CD4-positive, alpha-beta memory T cell (primary cell): Measurements from ENCODE around the gene WDR93. TPM values are rescaled to one million over a fixed set of nuclear protein-coding genes. Genes with fewer than 3 reads are reported as not detected.

Experiments used
- CTCF ChIA-PET: fragments of 350-600 bp; sonication (Branson Sonifier 250); formaldehyde crosslinking; loops from one replicate; lab custom pipeline; 2021; ENCODE audit warnings: inconsistent platforms; ENCODE audit not compliant: partially characterized antibody; lab: Charles Lee
- POLR2A ChIA-PET: fragments of 350-600 bp; sonication (Branson Sonifier 250); formaldehyde crosslinking; loops from one replicate; lab custom pipeline; 2021; ENCODE audit not compliant: partially characterized antibody; lab: Charles Lee
- DNase-seq, 5 donors: peaks; one replicate each; pipeline versions ENCODE4 v3.0.0 to v3.0.0-alpha.2; 2020 to 2022; ENCODE audit warnings: mixed read lengths in 1 of 5
- H3K27ac ChIP-seq: one replicate; pipeline ENCODE4 v1.7.0; 2013; ENCODE audit warnings: low read depth, low read length
- H3K27me3 ChIP-seq: 2 replicates; pipeline ENCODE4 v1.7.0; 2013; ENCODE audit warnings: mild to moderate bottlenecking, low read length, moderate library complexity; ENCODE audit not compliant: insufficient read depth
- H3K36me3 ChIP-seq: 2 replicates; pipeline ENCODE4 v1.7.0; 2013; ENCODE audit warnings: mild to moderate bottlenecking, low read length, moderate library complexity; ENCODE audit not compliant: insufficient read depth
- H3K4me1 ChIP-seq: 2 replicates; pipeline ENCODE4 v1.7.0; 2013; ENCODE audit warnings: mild to moderate bottlenecking, low read length, moderate library complexity; ENCODE audit not compliant: insufficient read depth
- H3K4me3 ChIP-seq, 2 donors: one replicate each; pipeline ENCODE4 v1.7.0; 2013; ENCODE audit warnings: low read length in 2 of 2, mild to moderate bottlenecking in 1 of 2
- H3K9me3 ChIP-seq, 2 donors: one replicate each; pipeline ENCODE4 v1.7.0; 2013; ENCODE audit warnings: low read length in 2 of 2, control low read depth in 1 of 2; ENCODE audit not compliant: control insufficient read depth in 1 of 2
- H3K27ac Mint-ChIP-seq, 7 donors: one replicate each; pipeline ENCODE4 v1.8.0; 2020 to 2021; ENCODE audit warnings: mixed read lengths in 7 of 7, mild to moderate bottlenecking in 6 of 7, inconsistent platforms in 3 of 7, moderate library complexity in 3 of 7
- H3K27me3 Mint-ChIP-seq, 2 donors: one replicate each; pipeline ENCODE4 v1.8.0; 2020 to 2021; ENCODE audit warnings: mixed read lengths in 2 of 2
- H3K36me3 Mint-ChIP-seq, 2 donors: one replicate each; pipeline ENCODE4 v1.8.0; 2020 to 2021; ENCODE audit warnings: mixed read lengths in 2 of 2, inconsistent platforms in 1 of 2, mild to moderate bottlenecking in 1 of 2
- H3K4me1 Mint-ChIP-seq, 4 donors: one replicate each; pipeline ENCODE4 v1.8.0; 2020 to 2021; ENCODE audit warnings: mixed read lengths in 4 of 4, mild to moderate bottlenecking in 1 of 4
- H3K4me3 Mint-ChIP-seq, 8 donors: one replicate each; pipeline ENCODE4 v1.8.0; 2020 to 2021; ENCODE audit warnings: mixed read lengths in 8 of 8, mild to moderate bottlenecking in 7 of 8, moderate library complexity in 6 of 8, inconsistent platforms in 3 of 8
- H3K9me3 Mint-ChIP-seq, 8 donors: one replicate each; pipeline ENCODE4 v1.8.0; 2020 to 2021; ENCODE audit warnings: mixed read lengths in 8 of 8, mild to moderate bottlenecking in 5 of 8, inconsistent platforms in 3 of 8, moderate library complexity in 1 of 8
- intact Hi-C: fragments of 100-400 bp; cut with micrococcal nuclease; formaldehyde crosslinking; loops from one replicate; pipeline ENCODE4 v1.15.1; 2023
- polyA plus RNA-seq, 2 donors: library from polyadenylated mRNA; unstranded; fragments of 300-500 nt; fragmentation: Illumina TruSeq; gene quantifications; one replicate each; pipeline ENCODE4 v1.2.3, GENCODE V29; 2021
- total RNA-seq, 2 experiments: library from RNA; stranded (reverse); gene quantifications; one replicate each; pipeline ENCODE4 v1.2.3, GENCODE V29; 2021

WDR93 gene
- total and polyA plus RNA-seq, 4 experiments from 2014 or later: not detected

DNA sequence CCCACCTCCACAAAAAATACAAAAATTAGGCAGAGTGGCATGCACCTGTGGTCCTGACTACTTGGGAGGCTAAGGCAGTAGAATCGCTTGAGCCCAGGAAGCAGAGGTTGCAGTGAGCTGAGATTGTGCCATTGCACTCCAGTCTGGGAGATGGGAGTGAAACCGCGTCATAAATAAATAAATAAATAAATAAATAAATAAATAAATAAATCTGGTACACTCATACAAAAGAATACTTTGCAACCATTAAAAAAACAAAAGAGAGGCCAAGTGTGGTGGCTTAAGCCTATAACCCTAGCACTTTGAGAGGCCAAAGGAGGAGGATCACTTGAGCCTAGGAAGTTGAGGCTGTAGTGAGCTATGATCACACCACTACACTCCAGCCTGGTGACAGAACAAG, 32.4 kb downstream of the WDR93 start:
- Histone ChIP-seq H3K36me3 (no peaks in the 10 kb centered on the region), H3K27me3 (no peaks in the 10 kb centered on the region), H3K9me3 (no peaks in the 10 kb centered on the region), H3K4me3 (no peak overlapping the region), H3K4me1 (no peaks in the 10 kb centered on the region), H3K27ac (no peak overlapping the region)
- no peak for DNase-seq
- Mint-ChIP-seq H3K9me3 (peaks cover 0 to 6% (median 4%) of the 10 kb centered on the region in 8 donors), H3K36me3 (peaks cover 0 to 4% of the 10 kb centered on the region in 2 donors), H3K4me3 (no peak overlapping the region), H3K27ac (no peak overlapping the region), H3K4me1 (no peaks in the 10 kb centered on the region), H3K27me3 (peaks cover 10 to 11% of the 10 kb centered on the region in 2 donors)
- POLR2A ChIA-PET: no interaction called here
- intact Hi-C loops: no loop called here
- CTCF ChIA-PET: no interaction called here

DNA sequence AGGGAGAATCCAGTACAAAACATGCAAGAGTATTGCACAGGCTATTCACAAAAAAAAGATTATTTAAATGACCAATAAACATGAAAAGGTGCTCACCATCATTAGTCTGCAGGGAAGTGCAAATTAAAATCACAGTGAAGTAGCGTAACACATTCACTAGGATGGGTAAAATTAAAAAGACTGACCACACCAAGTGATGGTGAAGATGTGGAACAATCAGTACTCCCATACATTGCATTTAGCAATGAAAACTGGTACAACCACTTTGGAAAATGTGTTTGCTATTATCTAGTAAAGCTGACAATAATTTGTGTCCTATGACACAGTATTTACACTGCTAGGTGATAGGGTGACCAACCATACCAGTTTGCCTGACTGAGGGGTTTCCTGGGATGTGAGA, 34.0 kb downstream of the WDR93 start:
- Mint-ChIP-seq H3K4me3 (no peak overlapping the region), H3K27me3 (peaks cover 8 to 11% of the 10 kb centered on the region in 2 donors)

DNA sequence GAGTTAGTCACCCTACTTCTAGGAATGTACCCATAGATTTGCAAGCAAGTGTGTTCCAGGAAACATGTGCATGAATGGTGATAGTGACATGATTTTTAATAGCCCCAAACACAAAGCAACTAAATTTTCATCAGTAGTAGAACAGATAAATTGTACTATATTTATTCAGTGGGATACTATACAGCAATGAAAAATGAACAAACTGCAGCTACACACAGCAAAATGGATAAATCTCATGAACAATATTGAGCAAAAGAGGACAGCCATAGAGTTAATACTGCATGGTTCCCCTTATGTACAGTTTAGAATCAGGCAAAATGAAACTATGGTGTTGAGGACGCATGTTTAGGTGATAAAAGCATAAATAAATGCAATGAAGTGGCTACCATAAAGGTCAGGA, 34.5 kb downstream of the WDR93 start:
- Histone ChIP-seq H3K27ac (no peak overlapping the region), H3K36me3 (no peaks in the 10 kb centered on the region), H3K9me3 (no peaks in the 10 kb centered on the region), H3K4me1 (no peaks in the 10 kb centered on the region), H3K4me3 (no peak overlapping the region), H3K27me3 (no peaks in the 10 kb centered on the region)
- intact Hi-C loops: no loop called here
- no peak for DNase-seq
- H3K27me3 Mint-ChIP-seq: peaks cover 8 to 11% of the 10 kb centered on the region in 2 donors
- no peaks in the 10 kb centered on the region for H3K4me1 Mint-ChIP-seq
- peaks cover 0 to 6% (median 4%) of the 10 kb centered on the region in 8 donors for H3K9me3 Mint-ChIP-seq
- H3K36me3 Mint-ChIP-seq: peaks cover 0 to 4% of the 10 kb centered on the region in 2 donors
- POLR2A ChIA-PET: no interaction called here
- CTCF ChIA-PET: no interaction called here
- no peak overlapping the region for H3K4me3 Mint-ChIP-seq
- H3K27ac Mint-ChIP-seq: no peak overlapping the region

More for the DNA sequence above, 34.0 kb downstream of the WDR93 start:
- no peaks in the 10 kb centered on the region for H3K36me3 ChIP-seq
- peaks cover 0 to 6% (median 4%) of the 10 kb centered on the region in 8 donors for H3K9me3 Mint-ChIP-seq
- H3K27me3 ChIP-seq: no peaks in the 10 kb centered on the region
- no peaks in the 10 kb centered on the region for H3K4me1 ChIP-seq
- DNase-seq: no peak
- H3K27ac Mint-ChIP-seq: no peak overlapping the region
- no peaks in the 10 kb centered on the region for H3K4me1 Mint-ChIP-seq
- ChIA-PET CTCF (no interaction called here), POLR2A (no interaction called here)
- peaks cover 0 to 4% of the 10 kb centered on the region in 2 donors for H3K36me3 Mint-ChIP-seq
- no peak overlapping the region for H3K4me3 ChIP-seq
- H3K9me3 ChIP-seq: no peaks in the 10 kb centered on the region
- no peak overlapping the region for H3K27ac ChIP-seq
- intact Hi-C loops: no loop called here

DNA sequence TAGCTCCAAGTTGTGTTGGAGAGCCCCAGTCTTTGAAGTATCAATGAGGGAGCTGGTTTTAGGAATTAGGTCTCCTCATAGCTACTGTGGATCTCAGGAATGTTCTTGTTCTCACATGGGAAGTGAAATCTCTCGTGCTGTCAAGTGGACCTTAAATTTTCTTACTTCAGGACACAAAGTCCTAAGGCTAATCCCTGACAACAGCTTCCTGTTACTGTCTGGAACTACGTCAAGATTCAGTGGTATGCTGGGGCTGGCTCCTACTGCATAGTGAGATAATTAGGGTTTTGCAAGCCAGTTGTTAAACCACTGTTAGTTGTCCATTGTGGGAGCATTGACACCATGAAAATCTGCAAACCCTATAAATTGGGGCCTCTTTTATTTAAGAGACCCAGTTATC, 37.6 kb downstream of the WDR93 start:
- H3K4me3 Mint-ChIP-seq: no peak overlapping the region
- POLR2A ChIA-PET: no interaction called here
- H3K4me1 Mint-ChIP-seq: no peaks in the 10 kb centered on the region
- Histone ChIP-seq H3K27ac (no peak overlapping the region), H3K27me3 (no peaks in the 10 kb centered on the region), H3K9me3 (no peaks in the 10 kb centered on the region), H3K4me3 (no peak overlapping the region), H3K4me1 (no peaks in the 10 kb centered on the region), H3K36me3 (no peaks in the 10 kb centered on the region)
- no peak overlapping the region for H3K27ac Mint-ChIP-seq
- CTCF ChIA-PET: interaction anchor here (1.0 kb wide), 1 partner anchor 12 kb away, joined by 5 read pairs; no protein-coding TSS in a partner anchor
- peaks cover 8% of the 10 kb centered on the region in 2 donors for H3K27me3 Mint-ChIP-seq
- peaks cover 0 to 4% of the 10 kb centered on the region in 2 donors for H3K36me3 Mint-ChIP-seq
- H3K9me3 Mint-ChIP-seq: peaks cover 0 to 6% (median 4%) of the 10 kb centered on the region in 8 donors
- DNase-seq: no peak
- intact Hi-C loops: no loop called here

DNA sequence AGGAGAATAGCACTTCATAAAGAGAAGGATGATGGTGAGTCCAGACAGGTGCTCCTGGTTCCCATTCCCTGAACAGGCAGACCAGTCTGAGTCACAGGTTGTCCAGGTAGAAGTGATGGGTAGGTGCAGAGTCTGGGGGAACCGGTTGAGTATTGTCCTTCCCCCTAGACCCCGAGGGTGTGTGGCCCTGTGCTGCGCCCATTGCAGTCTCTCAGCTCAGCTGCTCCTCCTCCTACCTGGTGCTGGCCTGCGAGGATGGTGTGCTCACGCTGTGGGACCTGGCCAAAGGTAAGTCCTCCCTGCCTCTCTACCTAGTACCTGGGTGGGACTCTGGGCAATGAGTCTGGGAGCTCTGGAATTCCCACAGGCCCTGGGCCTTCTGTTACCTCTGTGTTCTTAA, 40.7 kb downstream of the WDR93 start:
- CTCF ChIA-PET: interaction anchor here (2.2 to 2.3 kb wide), 2 partner anchors 9 to 146 kb away, joined by 5 to 7 read pairs; no protein-coding TSS in a partner anchor

DNA sequence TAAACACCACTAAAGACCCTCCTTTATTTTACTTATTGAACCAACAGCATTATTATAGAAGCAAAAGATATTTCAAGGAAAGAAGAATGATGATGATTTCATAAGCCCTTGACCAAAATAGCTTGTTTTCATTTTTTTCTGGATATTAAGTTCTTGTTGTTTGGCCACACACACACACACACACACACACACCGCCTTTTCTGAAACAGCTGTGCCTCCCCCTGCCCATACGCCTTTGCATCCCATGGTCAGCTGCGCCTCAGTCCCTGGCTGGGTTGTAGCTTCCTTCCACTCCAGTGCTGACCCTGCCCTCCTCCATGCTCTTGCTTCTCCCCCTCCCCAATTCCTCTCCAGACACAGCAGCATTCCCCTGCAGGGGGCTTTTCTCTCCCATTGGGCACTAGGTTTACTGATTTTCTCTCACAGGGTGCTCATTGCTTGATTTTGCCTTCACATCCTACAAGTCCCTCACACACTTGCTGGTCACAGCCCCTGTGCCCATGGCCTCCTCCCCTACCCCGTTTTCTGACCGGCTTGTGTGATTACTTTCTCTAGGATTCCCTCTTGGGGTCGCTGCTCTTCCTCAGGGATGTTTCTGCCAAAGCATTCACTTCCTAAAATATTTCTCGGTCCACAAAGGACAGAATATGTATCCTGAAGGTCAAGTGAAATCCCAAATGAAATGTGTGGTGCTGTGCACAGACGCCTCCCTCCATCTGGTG, 42.0 kb downstream of the WDR93 start:
- Histone ChIP-seq H3K9me3 (no peaks in the 10 kb centered on the region), H3K4me3 (no peak overlapping the region), H3K4me1 (no peaks in the 10 kb centered on the region), H3K27ac (no peak overlapping the region), H3K36me3 (no peaks in the 10 kb centered on the region), H3K27me3 (no peaks in the 10 kb centered on the region)
- Mint-ChIP-seq H3K27ac (no peak overlapping the region), H3K4me3 (no peak overlapping the region), H3K9me3 (peaks cover 0 to 2% (median 0%) of the 10 kb centered on the region in 8 donors), H3K36me3 (no peaks in the 10 kb centered on the region), H3K27me3 (peaks cover 13% of the 10 kb centered on the region in 2 donors), H3K4me1 (no peaks in the 10 kb centered on the region)
- CTCF ChIA-PET: interaction anchor here (1.3 to 2.3 kb wide), 4 partner anchors 8 to 144 kb away, joined by 4 to 7 read pairs (median 6); no protein-coding TSS in a partner anchor
- no peak for DNase-seq
- intact Hi-C loops: no loop called here
- POLR2A ChIA-PET: no interaction called here

More for the DNA sequence above, 40.7 kb downstream of the WDR93 start:
- intact Hi-C loops: no loop called here
- Histone ChIP-seq H3K27ac (no peak overlapping the region), H3K27me3 (no peaks in the 10 kb centered on the region), H3K36me3 (no peaks in the 10 kb centered on the region), H3K4me3 (no peak overlapping the region), H3K4me1 (no peaks in the 10 kb centered on the region), H3K9me3 (no peaks in the 10 kb centered on the region)
- Mint-ChIP-seq H3K4me3 (no peak overlapping the region), H3K4me1 (no peaks in the 10 kb centered on the region), H3K9me3 (peaks cover 0 to 2% (median 0%) of the 10 kb centered on the region in 8 donors), H3K27me3 (peaks cover 10 to 14% of the 10 kb centered on the region in 2 donors), H3K36me3 (no peaks in the 10 kb centered on the region), H3K27ac (no peak overlapping the region)
- POLR2A ChIA-PET: no interaction called here
- DNase-seq: no peak

DNA sequence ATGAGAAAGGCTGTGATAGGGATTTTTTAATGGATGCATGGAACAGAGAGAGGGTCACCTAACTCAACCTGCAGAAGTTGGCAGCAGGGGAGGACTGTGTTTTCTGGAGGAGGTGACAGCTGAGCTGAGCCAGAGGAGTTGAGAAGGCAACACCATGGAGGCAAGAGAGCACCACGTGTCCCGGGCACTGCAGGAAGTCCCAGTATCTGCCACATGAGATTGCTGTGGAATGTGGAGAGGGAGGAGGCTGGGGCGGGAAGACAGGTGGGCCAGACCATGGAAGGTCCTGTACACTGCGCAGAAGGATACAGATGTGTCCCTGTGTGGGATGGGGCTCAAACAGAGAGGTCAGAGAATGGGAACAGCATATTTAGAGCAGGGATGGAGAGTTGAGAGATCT, 45.2 kb downstream of the WDR93 start:
- H3K27me3 ChIP-seq: no peaks in the 10 kb centered on the region
- H3K4me1 Mint-ChIP-seq: peaks cover 0 to 7% (median 2%) of the 10 kb centered on the region in 4 donors
- H3K4me1 ChIP-seq: no peaks in the 10 kb centered on the region
- H3K9me3 ChIP-seq: no peaks in the 10 kb centered on the region
- ChIA-PET POLR2A (no interaction called here), CTCF (no interaction called here)
- no peak overlapping the region for H3K27ac ChIP-seq
- no peaks in the 10 kb centered on the region for H3K36me3 Mint-ChIP-seq
- peak overlapping the region in 3 of 7 donors; percentile 12 to 57 (median 38) for H3K27ac Mint-ChIP-seq
- no peaks in the 10 kb centered on the region for H3K36me3 ChIP-seq
- H3K27me3 Mint-ChIP-seq: peaks cover 13% of the 10 kb centered on the region in 2 donors
- no peak for DNase-seq
- peaks cover 0 to 2% (median 0%) of the 10 kb centered on the region in 8 donors for H3K9me3 Mint-ChIP-seq
- intact Hi-C loops: no loop called here
- no peak overlapping the region for H3K4me3 Mint-ChIP-seq
- H3K4me3 ChIP-seq: no peak overlapping the region
